GM19043 (cell line): ENCODE measurements around the gene CNTN5.
"Not testable (repeated sequence)": the region's sequence is repeated elsewhere in the genome, so short reads cannot be mapped to it uniquely, and the experiment has no call there.

Experiments used
- ATAC-seq: cut with Tn5 transposase; IDR thresholded peaks from one replicate; pipeline ENCODE4 v1.9.1; 2021; ENCODE audit warnings: low read depth; ENCODE audit not compliant: unreplicated experiment

CNTN5 gene

DNA sequence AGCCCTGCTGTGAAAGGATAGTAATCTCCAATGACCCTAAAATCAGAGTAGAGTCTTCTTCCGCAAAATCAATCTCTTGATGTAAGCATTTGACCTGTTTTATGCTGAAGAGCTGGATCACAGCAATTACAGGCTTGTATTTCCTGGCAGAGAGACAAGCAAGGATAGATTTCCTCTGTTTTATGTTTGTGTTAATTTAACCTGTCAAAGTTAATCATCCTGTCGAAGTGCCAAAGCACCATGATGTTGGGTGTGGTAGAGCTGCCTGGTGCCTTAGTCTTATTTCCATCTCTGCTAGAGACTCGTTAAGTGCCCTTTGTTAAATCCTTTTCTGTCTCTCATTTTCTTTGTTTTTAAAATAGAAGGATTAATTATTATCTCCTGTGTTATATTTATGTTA, 248.1 kb downstream of the CNTN5 start:
- ATAC-seq = no peak

DNA sequence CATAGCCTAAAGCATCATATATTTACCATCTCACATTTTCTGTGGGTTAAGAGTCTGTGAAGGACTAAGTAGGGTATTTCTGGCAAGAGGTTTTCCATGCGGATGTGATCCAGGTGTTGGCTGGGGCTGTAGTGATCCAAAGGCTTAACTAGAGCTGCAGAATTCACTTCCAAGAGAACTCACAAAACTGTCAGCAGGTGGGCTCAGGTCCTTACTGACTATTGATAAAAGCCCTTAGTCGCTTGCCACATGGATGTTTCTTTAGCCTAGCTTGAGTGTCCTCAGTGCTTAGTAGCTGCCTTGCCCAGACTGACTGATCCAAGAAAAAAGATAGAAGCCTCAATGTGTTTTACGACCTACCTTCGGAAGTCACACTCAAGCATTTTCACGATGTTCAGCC, 250.8 kb downstream of the CNTN5 start:
- ATAC-seq = no peak

DNA sequence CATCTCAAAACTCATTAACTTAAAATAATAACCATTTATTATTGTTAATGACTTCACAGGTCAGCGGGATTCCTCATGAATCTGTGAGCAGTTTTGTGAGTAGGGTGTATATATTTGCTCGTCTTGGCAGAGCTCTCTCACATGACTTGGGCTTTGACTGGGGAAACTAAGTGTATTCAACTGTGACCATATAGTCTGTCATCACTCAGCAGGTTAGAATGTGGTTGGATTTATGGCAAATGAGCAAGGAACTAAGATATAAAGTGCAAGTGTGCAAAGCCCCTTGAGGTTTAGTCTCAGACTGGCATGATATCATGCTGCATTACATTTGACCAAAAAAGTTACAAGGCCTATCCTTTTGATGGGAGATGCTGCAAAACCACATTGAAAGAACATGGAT, 254.8 kb downstream of the CNTN5 start:
- ATAC-seq = no peak

DNA sequence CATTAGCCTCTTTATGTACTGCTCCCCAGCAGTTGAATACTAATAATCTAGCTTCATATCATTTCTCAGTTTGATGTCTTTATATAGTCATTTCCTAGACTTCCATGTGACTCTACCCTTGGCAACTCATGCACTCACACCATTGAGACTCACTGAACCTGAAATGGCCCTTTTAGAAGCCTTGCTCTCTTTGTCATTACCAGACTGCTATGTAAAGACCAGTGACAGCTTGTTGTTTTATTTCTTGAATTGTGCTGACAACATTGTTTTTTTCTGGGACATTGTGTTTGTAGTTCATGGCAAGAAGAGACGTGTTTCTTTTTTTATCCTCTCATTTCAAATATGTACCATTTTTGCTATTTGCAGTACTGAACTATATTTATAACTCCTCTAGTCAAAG, 256.5 kb downstream of the CNTN5 start:
- ATAC-seq = no peak

DNA sequence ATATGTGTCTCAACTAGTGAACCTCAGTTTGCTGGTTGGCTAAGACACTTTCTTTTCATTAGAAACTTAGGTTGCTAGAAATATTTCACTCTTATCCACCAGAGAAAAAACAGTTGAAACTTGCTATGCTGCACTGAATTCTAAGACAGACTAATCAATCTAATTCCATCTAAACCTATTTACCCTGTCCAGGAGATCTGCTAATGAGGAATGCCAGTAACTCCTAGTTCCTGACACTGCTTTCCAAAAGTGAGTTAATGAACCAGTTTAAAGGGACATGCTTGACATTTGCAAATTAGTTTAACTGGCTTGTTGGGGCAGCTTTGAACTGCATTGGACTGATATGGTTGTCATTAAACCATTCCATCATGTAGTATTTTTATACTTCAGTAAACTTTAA, 258.5 kb downstream of the CNTN5 start:
- ATAC-seq = no peak

DNA sequence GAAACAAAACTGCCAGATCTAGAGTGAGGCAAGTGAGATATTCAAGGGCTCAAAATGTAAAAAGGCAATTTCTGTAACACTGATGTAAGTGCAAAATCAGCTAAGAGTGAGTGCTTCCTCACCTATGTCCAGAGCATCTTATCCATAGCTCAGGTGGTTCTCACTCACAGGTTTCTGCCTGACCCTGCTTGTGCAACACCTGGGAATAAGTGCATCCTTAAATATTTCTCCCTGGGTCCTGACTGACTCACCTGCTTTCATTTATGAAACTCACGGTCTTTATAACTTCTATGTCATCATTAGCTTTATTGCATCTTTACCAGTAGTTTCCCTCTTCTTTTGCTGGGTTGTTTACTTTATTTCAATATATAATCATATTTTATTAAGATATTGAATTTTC, 260.6 kb downstream of the CNTN5 start:
- no peak for ATAC-seq

DNA sequence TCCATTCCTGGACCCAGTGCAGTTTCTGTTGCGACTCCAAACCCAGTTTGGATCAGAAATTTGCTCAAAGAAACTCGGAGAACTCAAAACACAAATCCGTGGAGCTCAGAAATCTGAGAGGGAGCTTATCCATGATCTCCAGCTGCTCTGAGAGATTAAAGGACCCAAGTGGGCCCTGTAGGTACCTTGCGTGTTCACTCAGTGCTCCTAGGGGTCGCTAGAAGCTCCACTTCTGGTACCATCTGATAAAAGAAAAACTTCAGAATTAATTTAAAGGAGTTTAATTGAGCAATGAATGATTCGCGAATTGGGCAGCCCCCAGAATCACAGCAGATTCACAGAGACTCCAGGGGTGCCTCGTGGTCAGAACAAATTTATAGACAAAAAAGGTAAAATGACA, 277.2 kb downstream of the CNTN5 start:
- ATAC-seq = not testable (repeated sequence)

DNA sequence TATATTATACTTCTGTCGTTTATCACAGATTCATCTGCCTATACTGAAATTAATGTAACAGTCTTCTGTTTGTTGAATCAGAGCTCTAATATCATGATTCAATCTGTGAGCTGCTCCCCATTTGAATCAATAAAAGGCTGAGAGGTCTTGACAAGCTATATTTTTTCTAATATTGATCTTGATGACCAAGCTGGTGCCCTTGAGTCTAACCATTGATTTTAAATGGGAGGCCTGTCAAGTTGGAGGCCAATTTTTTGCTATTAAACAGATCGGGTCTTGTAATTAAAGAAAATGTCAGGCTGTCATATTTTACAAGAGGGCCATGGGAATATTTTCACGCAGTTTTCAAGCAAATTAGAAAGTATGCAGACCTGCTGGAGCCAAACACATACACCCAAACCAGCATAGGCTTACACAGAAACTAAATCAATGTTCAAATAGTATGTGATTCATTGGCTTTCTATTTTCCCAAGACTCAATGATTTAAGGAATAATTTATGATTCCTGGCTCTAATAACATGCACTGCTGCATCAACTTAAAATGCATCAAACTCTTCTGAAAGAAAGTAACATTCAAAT, 286.9 kb downstream of the CNTN5 start:
- ATAC-seq = no peak

DNA sequence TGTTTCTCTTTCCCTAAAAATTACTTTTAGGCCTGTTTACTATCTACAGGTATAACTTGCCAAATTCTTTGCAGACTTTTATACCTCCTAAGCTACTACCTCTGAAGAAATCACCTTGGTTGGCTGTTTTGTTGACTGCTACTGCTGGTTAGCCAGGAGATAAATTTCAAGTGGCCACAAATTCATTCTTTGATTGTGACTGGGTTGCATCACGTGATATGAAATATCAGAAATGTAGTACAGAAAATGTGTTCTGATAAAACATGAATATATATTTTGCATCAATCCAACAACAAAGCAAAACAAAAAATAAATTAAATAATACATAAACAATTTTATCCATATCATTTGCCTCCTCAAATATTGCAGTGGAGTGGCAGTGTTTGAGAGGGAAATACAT, 291.1 kb downstream of the CNTN5 start:
- no peak for ATAC-seq

DNA sequence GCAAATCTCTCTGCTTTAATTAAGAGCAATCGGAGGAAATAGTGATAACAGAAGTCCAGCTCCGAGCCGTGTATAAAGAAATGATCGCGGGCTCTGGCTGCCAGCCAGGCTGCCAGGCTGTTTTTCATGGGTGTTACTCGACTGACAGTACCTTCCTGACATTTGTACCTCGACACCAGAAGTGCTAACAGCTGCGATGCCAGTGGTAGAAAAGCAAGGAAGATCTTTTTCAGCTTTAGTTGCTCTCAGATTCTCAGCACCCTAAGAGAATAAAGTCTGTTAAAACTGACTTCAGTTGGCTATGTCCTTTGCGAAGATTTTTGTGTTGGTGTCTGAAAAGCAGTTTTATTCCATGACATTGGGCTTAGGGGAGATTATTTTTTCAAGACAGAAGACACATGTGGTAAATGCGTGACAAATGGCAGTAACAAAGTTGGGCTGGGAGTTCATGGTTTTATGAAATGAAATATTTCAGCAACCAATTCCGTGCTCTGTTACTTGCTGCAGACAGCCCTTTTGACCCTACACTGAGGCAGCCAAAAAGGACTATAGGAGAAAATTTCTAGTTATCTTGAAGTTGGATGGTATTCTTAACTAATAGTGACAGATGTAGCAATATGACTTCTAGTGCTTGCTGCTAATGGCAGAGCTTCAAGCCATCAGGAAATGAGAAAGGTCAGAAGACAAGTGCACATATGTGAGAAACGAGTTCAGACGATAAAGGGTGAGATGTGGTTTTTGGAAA, 296.2 kb downstream of the CNTN5 start:
- ATAC-seq = no peak

DNA sequence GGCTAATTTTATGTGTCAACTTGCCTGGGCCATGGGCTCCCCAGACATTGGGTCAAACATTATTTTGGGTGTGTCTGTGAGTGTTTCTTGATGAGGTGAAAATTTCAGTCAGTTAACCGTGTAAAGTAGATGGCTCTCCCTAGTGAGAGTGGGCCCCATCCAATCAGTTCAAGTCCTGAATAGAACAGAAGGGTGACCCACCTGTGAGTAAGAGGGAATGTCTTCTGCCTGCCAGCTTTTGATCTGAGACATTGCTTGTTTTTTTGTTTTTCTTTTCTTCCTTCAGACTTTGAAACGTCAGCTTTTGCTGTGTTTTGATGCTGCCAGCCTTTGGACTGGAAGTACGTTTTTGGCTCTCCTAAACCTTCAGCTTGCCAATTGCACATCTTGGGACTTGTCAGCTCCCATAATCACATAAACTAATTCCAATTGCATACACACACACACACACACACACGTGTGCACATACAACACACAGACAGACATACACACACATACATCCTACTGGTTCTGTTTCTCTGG, 300.1 kb downstream of the CNTN5 start:
- no peak for ATAC-seq

DNA sequence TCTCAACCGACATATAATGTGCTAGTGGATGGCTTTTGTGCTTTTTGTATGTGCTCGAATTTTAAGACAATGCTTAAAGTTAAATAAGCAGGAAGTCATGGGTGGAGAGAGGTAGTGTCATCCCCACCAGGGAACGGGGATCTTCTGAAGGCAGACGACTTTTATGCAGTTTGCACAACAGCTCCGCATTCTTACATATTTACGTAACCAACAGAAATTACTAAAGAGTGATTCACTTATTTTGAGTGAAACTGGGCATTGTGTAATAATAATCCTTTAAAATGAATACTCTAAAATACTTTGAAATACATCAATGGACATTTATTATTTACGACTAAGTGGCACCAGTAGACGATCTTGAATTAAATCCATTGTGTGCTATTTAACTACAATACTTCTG, 305.1 kb downstream of the CNTN5 start:
- ATAC-seq = no peak

DNA sequence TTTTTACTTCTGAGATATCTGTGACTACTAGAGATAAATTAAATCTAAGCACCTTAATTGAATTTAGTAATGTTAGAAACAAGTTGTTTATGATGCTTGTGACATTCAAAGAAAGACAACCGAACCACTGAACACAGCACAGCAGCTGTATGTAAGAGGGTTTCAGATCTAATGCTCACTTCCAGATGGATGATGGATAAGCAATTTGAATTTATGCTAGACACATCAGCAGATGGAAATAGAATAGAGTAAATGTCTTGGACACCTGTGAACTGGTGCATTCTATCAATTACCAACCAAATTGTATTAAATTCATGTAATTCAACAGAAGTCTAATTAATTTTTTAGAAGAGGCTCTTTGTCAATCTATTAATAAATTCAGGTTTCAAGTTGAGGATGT, 306.3 kb downstream of the CNTN5 start:
- no peak for ATAC-seq

DNA sequence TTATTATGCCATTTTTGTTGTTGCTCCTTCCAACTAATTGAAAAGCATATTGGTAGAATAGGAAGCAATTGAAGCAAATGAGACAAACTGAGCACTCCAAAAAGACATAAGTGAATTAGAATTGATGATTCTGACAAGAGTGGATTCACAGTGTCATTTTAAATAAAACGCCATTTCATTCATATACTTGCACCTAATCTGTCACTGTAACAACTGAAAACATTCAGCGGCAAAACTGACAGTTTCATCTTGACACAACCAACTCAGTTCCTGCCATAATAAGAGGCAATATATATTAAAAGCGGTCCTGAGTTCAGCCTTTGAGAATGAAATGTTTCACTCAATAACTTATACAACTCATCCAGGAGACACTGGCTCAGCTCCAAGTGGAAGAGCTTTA, 306.8 kb downstream of the CNTN5 start:
- ATAC-seq = no peak

DNA sequence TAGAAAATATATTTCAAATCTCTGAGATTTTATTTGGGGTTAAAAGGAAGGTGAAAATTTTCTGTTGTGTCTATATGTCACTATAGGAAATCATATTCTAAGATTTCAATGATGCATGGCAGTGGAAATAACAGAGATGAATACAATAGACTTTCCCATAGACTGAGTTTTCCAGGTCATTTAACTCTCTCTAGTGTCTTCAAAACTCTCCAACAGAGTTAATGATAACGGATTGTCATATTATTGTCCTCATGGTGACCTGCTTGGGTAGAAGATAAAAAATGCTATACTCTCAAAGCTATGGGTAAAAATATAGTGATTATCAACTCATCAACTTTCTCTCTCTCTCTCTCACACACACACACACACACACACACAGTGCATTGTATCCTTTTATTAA, 312.9 kb downstream of the CNTN5 start:
- no peak for ATAC-seq

DNA sequence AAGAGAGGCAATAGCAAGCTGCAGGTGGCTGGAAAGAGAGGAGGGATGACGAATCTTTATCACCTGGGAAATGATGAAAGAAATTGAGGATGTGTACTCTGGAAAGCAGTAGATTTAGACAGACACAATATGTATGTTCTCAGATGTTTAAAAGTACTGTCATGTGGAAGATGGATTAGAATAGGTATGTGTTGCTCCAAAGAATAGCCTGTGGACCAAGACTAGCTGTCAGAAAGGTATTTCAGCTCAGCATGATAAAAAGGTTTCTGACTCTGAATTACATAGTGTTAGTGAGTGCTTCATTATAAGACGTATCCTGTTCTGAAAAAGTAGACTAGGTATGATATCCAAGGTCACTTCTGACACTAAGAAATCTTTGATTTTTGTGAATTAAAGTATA, 322.4 kb downstream of the CNTN5 start:
- no peak for ATAC-seq

DNA sequence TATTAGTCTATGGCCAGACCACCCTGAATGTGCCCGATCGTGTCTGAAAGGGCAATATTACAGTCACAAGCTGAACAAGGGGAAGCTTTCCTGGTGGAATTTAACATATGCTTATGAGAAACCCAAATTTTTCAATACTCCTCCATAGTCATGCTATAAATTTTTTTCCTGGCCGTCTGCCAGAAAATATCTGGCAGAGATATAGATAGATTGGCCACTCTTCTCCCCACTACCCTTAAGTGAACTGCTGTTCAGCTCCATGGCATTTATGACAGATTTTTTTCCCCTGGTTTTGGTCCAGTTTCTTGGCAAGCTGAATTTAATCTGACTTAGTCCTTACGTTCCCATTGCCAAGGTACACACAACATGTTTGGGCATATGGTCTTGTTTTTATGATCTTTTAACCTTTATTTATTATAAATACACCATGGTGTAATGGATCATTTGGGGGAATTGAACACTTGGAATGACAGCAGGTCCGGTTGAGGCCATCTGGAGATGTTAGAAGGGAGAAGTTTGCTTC, 328.5 kb downstream of the CNTN5 start:
- no peak for ATAC-seq

DNA sequence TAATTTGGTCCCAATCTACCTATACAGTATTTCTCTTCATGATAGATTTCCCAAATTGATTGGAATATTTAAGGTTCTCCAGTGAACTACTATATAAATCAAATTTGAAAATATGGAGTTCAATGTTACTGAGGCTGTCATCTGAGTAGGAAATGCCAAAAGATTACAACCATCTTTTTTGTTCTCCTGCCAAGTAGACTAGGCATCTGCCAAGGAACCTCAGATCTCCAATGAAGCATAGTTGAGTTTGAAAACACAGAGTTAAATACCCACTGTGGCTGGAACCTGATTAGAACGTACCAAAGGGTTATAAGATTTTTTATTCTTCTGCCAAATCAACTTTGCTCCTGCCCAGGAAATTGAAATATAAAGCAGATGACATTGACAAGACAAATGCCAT, 330.9 kb downstream of the CNTN5 start:
- no peak for ATAC-seq

DNA sequence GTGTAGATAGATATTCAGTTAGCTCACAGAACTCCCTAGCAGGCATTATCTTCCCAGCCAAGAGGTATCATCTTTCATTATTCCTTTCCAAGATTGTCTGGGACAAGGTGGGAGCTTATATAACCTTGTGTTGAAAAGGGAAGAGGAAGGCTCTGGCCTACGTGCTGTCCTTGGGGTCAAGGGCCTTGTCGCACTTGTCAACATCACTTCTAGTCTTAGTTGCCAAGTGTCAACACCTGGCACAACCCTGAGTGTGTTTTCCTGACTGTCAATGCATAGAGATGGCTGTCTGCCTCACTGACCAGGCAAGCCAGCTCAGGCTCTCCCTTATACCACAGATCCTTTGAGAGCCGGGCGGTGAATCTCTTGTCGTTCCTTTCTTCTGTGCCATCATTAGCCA, 331.9 kb downstream of the CNTN5 start:
- ATAC-seq = no peak

DNA sequence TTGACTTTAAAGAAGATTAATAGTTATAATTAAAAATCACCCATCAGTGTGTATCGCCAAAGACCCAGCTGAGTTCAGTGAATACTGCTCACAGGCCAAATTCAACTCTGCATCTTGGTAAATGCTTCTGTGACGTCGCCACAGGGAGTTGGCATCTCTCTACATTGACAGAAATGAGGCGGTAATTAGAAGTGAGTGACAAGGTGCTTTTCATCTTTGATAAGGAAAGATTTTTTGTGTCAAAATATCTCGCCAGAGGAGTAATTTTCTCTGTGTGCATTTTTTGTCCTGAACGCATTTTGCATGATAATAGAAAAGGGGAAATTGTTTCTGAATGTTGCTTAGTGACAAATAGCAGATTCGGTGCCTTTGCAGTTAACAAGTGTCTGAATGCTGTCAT, 345.8 kb downstream of the CNTN5 start:
- ATAC-seq = no peak

DNA sequence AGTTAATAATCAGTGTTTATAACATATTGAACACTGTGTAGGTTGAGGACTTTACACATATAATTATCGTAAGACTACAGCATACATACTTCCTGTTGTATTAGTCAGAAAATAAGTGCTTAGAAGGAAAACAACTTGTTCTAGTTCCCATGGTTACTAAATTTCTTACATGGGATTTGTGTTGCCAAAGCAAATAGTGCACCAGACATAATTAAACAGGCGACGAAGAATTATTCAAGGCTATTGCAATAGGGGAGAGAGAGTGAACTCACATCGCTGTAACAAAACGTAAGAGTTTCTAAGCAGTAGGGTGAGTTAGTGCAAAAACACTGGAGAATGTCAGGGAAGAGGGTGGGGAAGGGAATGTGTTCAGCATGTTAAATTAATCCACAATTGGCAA, 347.8 kb downstream of the CNTN5 start:
- ATAC-seq = no peak

DNA sequence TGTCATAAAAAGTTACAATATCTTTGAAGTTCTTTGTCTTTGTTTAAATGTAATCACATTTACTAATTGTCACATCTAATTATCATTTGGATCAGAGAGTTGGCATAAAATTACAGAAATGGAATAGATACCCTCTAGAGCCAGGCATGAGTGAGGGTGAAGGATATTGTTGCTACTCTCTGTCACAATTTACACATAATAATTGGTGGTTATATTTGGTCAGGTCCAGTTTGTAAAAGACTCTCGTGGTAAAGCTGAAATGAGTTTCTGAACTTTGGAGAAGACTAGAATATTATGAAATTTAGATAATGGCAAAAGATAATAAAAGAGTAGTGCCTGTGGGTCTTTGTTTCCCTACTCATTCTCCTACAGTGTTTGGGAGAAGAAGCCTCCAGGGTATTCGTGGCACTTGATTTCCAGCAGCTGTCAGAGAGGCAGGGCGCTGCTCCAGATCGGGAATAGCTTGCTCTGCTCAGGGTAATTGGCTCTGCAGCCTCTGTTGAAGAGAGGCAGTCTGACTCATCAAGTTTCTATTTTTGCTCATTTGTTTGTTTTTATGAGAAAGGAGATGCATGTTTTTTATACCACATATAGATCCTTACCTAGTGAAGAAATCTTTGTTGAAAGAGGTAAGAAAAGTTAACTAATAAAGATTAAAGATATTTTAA, 349.9 kb downstream of the CNTN5 start:
- ATAC-seq = no peak
